Pancreas (tissue), 10 donors: ENCODE results near the gene CCDC148. TPM values are rescaled to one million over a fixed set of nuclear protein-coding genes. Genes with fewer than 3 reads are reported as not detected.

Experiments used
- ATAC-seq, 4 donors: fragments of 200-7000 bp; cut with Tn5 transposase; one replicate each; pipeline versions ENCODE4 v1.8.0 to v1.9.1; 2020; ENCODE audit warnings: mild to moderate bottlenecking in 4 of 4, moderate library complexity in 4 of 4
- DNase-seq, 6 donors: peaks; one replicate each; pipeline ENCODE4 v3.0.0-alpha.2; 2020
- FAIRE-seq: peaks from 2 replicates; lab custom pipeline; 2012; peaks lifted over from hg19 to GRCh38; lab: Jason Lieb, UNC
- H3K27ac ChIP-seq, 4 donors: fragments of 200-600 bp; sonication (generic); 1 replicate in 3 of 4; 2 replicates in 1 of 4; pipeline versions ENCODE4 v1.5.0 to v1.8.0; 2020
- H3K27me3 ChIP-seq, 4 donors: fragments of 200-600 bp; one replicate each; pipeline ENCODE4 v1.8.0; 2021
- H3K36me3 ChIP-seq, 3 donors: fragments of 200-600 bp; sonication (generic) in 1 of 3; one replicate each; pipeline versions ENCODE4 v1.5.0 to v1.8.0; 2020 to 2021
- H3K4me1 ChIP-seq, 3 donors: fragments of 200-600 bp; one replicate each; pipeline ENCODE4 v1.8.0; 2021
- H3K4me3 ChIP-seq, 4 donors: fragments of 200-600 bp; sonication (generic) in 2 of 4; one replicate each; pipeline versions ENCODE4 v1.5.0 to v1.8.0; 2020 to 2021
- H3K9me3 ChIP-seq, 4 donors: fragments of 200-600 bp; one replicate each; pipeline ENCODE4 v1.8.0; 2021
- CTCF ChIP-seq, 4 donors: fragments of 200-600 bp; sonication (generic) in 3 of 4; IDR thresholded peaks; one replicate each; pipeline versions ENCODE4 v1.5.0 to v1.8.0; 2021; ENCODE audit warnings: antibody characterized with exemption in 4 of 4
- WGBS, 2 donors: extraction: QIAGEN DNeasy Blood & Tissue Kit; methylation state at CpG; one replicate each; pipeline ENCODE4 v1.1.7; 2013; 5-methylcytosine and 5-hydroxymethylcytosine counted together
- intact Hi-C, 3 donors: fragments of 100-400 bp; cut with DNase I; formaldehyde crosslinking; loops; one replicate each; pipeline versions ENCODE4 v1.11.1 to v1.14.2; 2022
- polyA plus RNA-seq, 2 donors: library from polyadenylated mRNA; stranded (reverse); fragments of 200-250 nt; gene quantifications; one replicate each; pipeline ENCODE4 v1.2.3, GENCODE V29; 2013
- total RNA-seq, 6 donors: library from RNA; stranded (reverse); fragmentation: NEBNext Ultra II Directional in 4 of 6; extraction: Animal tissue kit (Norgen Biotek cat#: 25700) in 4 of 6; gene quantifications; one replicate each; pipeline versions ENCODE4 v1.2.1 to v1.2.4, GENCODE V29; 2021 to 2023
- donor health status: healthy with polysubstance abuse.
- donor health status: DM: no; HTN: no; CAD: no; lungs with moderate emphysema.
- donor health status: DM: no; HTN: no; CAD: no.
- donor health status: control.
- donor health status: control.
- donor health status: Bipolar disorder and iron deficiency.
- donor health status: DM: yes; HTN: yes; CAD: no.
- donor health status: DM: no; HTN: no; CAD: no.
- donor health status: DM: no; HTN: no; CAD: no.
- donor health status: DM: yes; HTN: yes; CAD: no.

The CCDC148 gene
- total and polyA plus RNA-seq, 8 donors: 0.38 to 1.5 (median 0.79) TPM

GRCh38 chr2:158412206-158412605 is 44.3 kb downstream of the CCDC148 start:
- no peak for ATAC-seq
- Histone ChIP-seq H3K36me3 (no peaks in the 10 kb centered on the region), H3K4me1 (no peaks in the 10 kb centered on the region), H3K27ac (no peak overlapping the region), H3K9me3 (no peaks in the 10 kb centered on the region), H3K27me3 (no peaks in the 10 kb centered on the region), H3K4me3 (no peak overlapping the region)
- FAIRE-seq: no peak
- no peak for DNase-seq
- TF ChIP-seq CTCF (IDR thresholded peaks at IDR 0.05): no peak
- intact Hi-C loops: no loop called here
- 30 to 38% methylated on average over 3 of the region's 3 CpGs for WGBS, 2 donors

- no peak for TF ChIP-seq CTCF (IDR thresholded peaks at IDR 0.05)
- FAIRE-seq (no peak), ATAC-seq (no peak), DNase-seq (no peak)
- Histone ChIP-seq H3K36me3 (no peaks in the 10 kb centered on the region), H3K4me1 (no peaks in the 10 kb centered on the region), H3K4me3 (no peak overlapping the region), H3K9me3 (no peaks in the 10 kb centered on the region), H3K27ac (no peak overlapping the region), H3K27me3 (no peaks in the 10 kb centered on the region)
- intact Hi-C loops: no loop called here
Observed at GRCh38 chr2:158411748-158412147, 44.8 kb downstream of the CCDC148 start.

- H3K4me3 ChIP-seq: no peak overlapping the region
- no peaks in the 10 kb centered on the region for H3K36me3 ChIP-seq
- no peaks in the 10 kb centered on the region for H3K9me3 ChIP-seq
- ATAC-seq: no peak
- TF ChIP-seq CTCF (IDR thresholded peaks at IDR 0.05): no peak
- intact Hi-C loops: no loop called here
- H3K27ac ChIP-seq: no peak overlapping the region
- H3K27me3 ChIP-seq: no peaks in the 10 kb centered on the region
- DNase-seq: no peak
- 96 to 100% methylated on average over 1 of the region's 1 CpG for WGBS, 2 donors
- no peak for FAIRE-seq
- no peaks in the 10 kb centered on the region for H3K4me1 ChIP-seq
Observed at GRCh38 chr2:158410132-158410531, 46.4 kb downstream of the CCDC148 start.

- peaks cover 0 to 5% (median 5%) of the 10 kb centered on the region in 3 donors for H3K4me1 ChIP-seq
- ATAC-seq: no peak
- no peaks in the 10 kb centered on the region for H3K9me3 ChIP-seq
- no peaks in the 10 kb centered on the region for H3K36me3 ChIP-seq
- no peak for DNase-seq
- intact Hi-C loops: no loop called here
- 70 to 72% methylated on average over 3 of the region's 3 CpGs for WGBS, 2 donors
- H3K27me3 ChIP-seq: no peaks in the 10 kb centered on the region
- TF ChIP-seq CTCF (IDR thresholded peaks at IDR 0.05): no peak
- no peak overlapping the region for H3K4me3 ChIP-seq
- H3K27ac ChIP-seq: no peak overlapping the region
- FAIRE-seq: no peak
Observed at GRCh38 chr2:158407031-158407430, 49.5 kb downstream of the CCDC148 start.

- no peak overlapping the region for H3K27ac ChIP-seq
- TF ChIP-seq CTCF (IDR thresholded peaks at IDR 0.05): no peak
- ATAC-seq: no peak
- peaks cover 0 to 5% (median 5%) of the 10 kb centered on the region in 3 donors for H3K4me1 ChIP-seq
- no peaks in the 10 kb centered on the region for H3K9me3 ChIP-seq
- WGBS, 2 donors: 91% methylated on average over 3 of the region's 3 CpGs
- no peaks in the 10 kb centered on the region for H3K27me3 ChIP-seq
- no peak for DNase-seq
- no peaks in the 10 kb centered on the region for H3K36me3 ChIP-seq
- intact Hi-C loops: no loop called here
- H3K4me3 ChIP-seq: no peak overlapping the region
- FAIRE-seq: no peak
Observed at GRCh38 chr2:158405341-158405740, 51.2 kb downstream of the CCDC148 start.
